Measurements from ENCODE around the gene UTY. TPM values are rescaled to one million over a fixed set of nuclear protein-coding genes. Genes with fewer than 3 reads are reported as not detected.

Gene UTY
- total and polyA plus RNA-seq, 2 experiments from 2014 or later, result 15.7 to 36.3 TPM

- Mint-ChIP-seq H3K27ac (no peak overlapping the region), H3K36me3 (ENCODE audit: low read depth) (peaks cover 30% of the 10 kb centered on the region), H3K4me1 (no peaks in the 10 kb centered on the region), H3K27me3 (ENCODE audit: insufficient read depth, low read depth, poor library complexity) (no peaks in the 10 kb centered on the region), H3K4me3 (no peak overlapping the region), H3K9me3 (no peaks in the 10 kb centered on the region)
- H3K9me2 ChIP-seq (ENCODE audit: insufficient read depth), result no peaks in the 10 kb centered on the region
- no peak overlapping the region for H3K4me2 ChIP-seq
- H3F3A ChIP-seq (replicated peaks; ENCODE audit: low read depth), result no peaks in the 10 kb centered on the region
- no peak for ATAC-seq
- H3K79me2 ChIP-seq (replicated peaks; ENCODE audit: insufficient read depth), result no peaks in the 10 kb centered on the region
- TF ChIP-seq CREB1 (CRISPR knock-in tag; IDR thresholded peaks at IDR 0.05; ENCODE audit: low read depth) (no peak), ETS1 (IDR thresholded peaks at IDR 0.05) (no peak), ZNF331 (CRISPR knock-in tag; IDR thresholded peaks at IDR 0.05; ENCODE audit: low read depth) (no peak), NANOG (IDR thresholded peaks at IDR 0.05; ENCODE audit: borderline replicate concordance) (no peak)
- H3K4me3 ChIP-seq, result no peak overlapping the region
- no peaks in the 10 kb centered on the region for H4K20me1 ChIP-seq (replicated peaks; ENCODE audit: insufficient read depth)
- no peaks in the 10 kb centered on the region for H3K4me1 ChIP-seq (ENCODE audit: insufficient read depth)
- H3K27me3 ChIP-seq (ENCODE audit: insufficient read depth), result no peaks in the 10 kb centered on the region
- peaks cover 13% of the 10 kb centered on the region; the same call in 1 of the 2 replicates for H3K36me3 ChIP-seq (ENCODE audit: insufficient read depth)
- DNase-seq (ENCODE audit: low spot score), result no peak
- no peak overlapping the region for H2AFZ ChIP-seq
- H3K27ac ChIP-seq (ENCODE audit: low read depth), result no peak overlapping the region
Measured at GRCh38 chrY:13351443-13351842, 128.4 kb downstream of the UTY start.

DNA sequence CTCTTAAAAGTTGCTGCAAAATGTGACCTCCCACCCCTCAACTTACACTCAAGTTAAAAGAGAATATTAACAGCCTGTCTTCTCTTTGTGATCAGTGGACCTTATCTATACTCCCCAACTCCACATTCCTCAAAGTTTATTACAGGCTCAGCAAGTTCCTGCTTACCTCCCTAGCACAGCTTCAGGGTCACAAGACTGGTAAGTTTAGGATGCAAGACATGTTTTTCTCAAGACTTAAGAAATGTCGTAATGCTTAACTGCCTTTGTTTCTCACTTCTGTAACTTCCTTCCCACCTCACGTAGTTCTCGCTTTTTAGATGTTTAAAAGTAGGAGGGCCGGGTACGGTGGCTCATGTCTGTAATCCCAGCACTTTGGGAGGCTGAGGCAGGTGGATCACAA, 132.7 kb downstream of the UTY start:
- no peak for TF ChIP-seq ZNF114 (CRISPR knock-in tag; IDR thresholded peaks at IDR 0.05)
- TF ChIP-seq NANOG (IDR thresholded peaks at IDR 0.05; ENCODE audit: borderline replicate concordance), result no peak
- TF ChIP-seq POLR2AphosphoS5 (IDR thresholded peaks at IDR 0.05; ENCODE audit: low read depth), result no peak
- TF ChIP-seq ZNF331 (CRISPR knock-in tag; IDR thresholded peaks at IDR 0.05; ENCODE audit: low read depth), result no peak
- Histone ChIP-seq H3K36me3 (ENCODE audit: insufficient read depth) (no peaks in the 10 kb centered on the region), H3K4me1 (ENCODE audit: insufficient read depth) (no peaks in the 10 kb centered on the region), H3K9me2 (ENCODE audit: insufficient read depth) (no peaks in the 10 kb centered on the region), H3K27me3 (ENCODE audit: insufficient read depth) (no peaks in the 10 kb centered on the region), H2AFZ (no peak overlapping the region), H3K27ac (ENCODE audit: low read depth) (no peak overlapping the region), H3K4me3 (no peak overlapping the region), H4K20me1 (replicated peaks; ENCODE audit: insufficient read depth) (no peaks in the 10 kb centered on the region), H3K79me2 (replicated peaks; ENCODE audit: insufficient read depth) (no peaks in the 10 kb centered on the region), H3K4me2 (no peak overlapping the region), H3F3A (replicated peaks; ENCODE audit: low read depth) (no peaks in the 10 kb centered on the region)
- H3K4me3 Mint-ChIP-seq, result no peak overlapping the region
- peaks cover 3% of the 10 kb centered on the region; the same call in 2 of the 3 replicates for H3K4me1 Mint-ChIP-seq
- no peaks in the 10 kb centered on the region; the same call in 2 of the 3 replicates for H3K9me3 Mint-ChIP-seq
- ATAC-seq (no peak), DNase-seq (ENCODE audit: low spot score) (no peak)
- H3K36me3 Mint-ChIP-seq (ENCODE audit: low read depth), result peaks cover 29% of the 10 kb centered on the region
- no peaks in the 10 kb centered on the region for H3K27me3 Mint-ChIP-seq (ENCODE audit: insufficient read depth, low read depth, poor library complexity)
- no peak overlapping the region for H3K27ac Mint-ChIP-seq

DNA sequence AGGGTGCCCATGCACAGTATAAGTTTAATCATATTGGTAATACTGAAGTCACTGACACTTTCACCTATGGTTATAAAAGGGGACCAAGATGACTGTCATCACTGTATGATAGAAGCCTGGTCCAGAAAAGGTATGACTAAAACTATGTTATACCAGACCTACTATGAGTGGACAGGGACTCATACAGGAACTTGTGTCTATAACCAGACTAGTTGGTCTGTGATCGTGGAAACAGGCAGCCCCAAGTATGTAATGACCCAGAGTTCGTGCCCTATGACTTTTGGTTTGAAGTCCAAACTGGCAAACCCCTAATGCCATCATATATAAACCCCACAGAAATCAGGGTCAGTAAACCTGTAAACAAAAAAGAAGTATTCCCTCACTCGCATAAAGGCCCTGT, 134.3 kb downstream of the UTY start:
- Histone ChIP-seq H3K27ac (ENCODE audit: low read depth) (no peak overlapping the region), H2AFZ (no peak overlapping the region), H3K36me3 (ENCODE audit: insufficient read depth) (no peaks in the 10 kb centered on the region), H3K4me3 (no peak overlapping the region), H3K79me2 (replicated peaks; ENCODE audit: insufficient read depth) (no peaks in the 10 kb centered on the region), H3K4me1 (ENCODE audit: insufficient read depth) (no peaks in the 10 kb centered on the region), H3K9me2 (ENCODE audit: insufficient read depth) (no peaks in the 10 kb centered on the region), H3K4me2 (no peak overlapping the region), H3F3A (replicated peaks; ENCODE audit: low read depth) (no peaks in the 10 kb centered on the region), H4K20me1 (replicated peaks; ENCODE audit: insufficient read depth) (no peaks in the 10 kb centered on the region), H3K27me3 (ENCODE audit: insufficient read depth) (no peaks in the 10 kb centered on the region)
- no peaks in the 10 kb centered on the region for H3K27me3 Mint-ChIP-seq (ENCODE audit: insufficient read depth, low read depth, poor library complexity)
- H3K4me3 Mint-ChIP-seq, result no peak overlapping the region
- DNase-seq (ENCODE audit: low spot score) (no peak), ATAC-seq (no peak)
- H3K27ac Mint-ChIP-seq, result no peak overlapping the region
- H3K36me3 Mint-ChIP-seq (ENCODE audit: low read depth), result peaks cover 33% of the 10 kb centered on the region
- no peaks in the 10 kb centered on the region; the same call in 2 of the 3 replicates for H3K9me3 Mint-ChIP-seq
- H3K4me1 Mint-ChIP-seq, result peaks cover 9% of the 10 kb centered on the region; the same call in 2 of the 3 replicates
- TF ChIP-seq, protein P1, sequence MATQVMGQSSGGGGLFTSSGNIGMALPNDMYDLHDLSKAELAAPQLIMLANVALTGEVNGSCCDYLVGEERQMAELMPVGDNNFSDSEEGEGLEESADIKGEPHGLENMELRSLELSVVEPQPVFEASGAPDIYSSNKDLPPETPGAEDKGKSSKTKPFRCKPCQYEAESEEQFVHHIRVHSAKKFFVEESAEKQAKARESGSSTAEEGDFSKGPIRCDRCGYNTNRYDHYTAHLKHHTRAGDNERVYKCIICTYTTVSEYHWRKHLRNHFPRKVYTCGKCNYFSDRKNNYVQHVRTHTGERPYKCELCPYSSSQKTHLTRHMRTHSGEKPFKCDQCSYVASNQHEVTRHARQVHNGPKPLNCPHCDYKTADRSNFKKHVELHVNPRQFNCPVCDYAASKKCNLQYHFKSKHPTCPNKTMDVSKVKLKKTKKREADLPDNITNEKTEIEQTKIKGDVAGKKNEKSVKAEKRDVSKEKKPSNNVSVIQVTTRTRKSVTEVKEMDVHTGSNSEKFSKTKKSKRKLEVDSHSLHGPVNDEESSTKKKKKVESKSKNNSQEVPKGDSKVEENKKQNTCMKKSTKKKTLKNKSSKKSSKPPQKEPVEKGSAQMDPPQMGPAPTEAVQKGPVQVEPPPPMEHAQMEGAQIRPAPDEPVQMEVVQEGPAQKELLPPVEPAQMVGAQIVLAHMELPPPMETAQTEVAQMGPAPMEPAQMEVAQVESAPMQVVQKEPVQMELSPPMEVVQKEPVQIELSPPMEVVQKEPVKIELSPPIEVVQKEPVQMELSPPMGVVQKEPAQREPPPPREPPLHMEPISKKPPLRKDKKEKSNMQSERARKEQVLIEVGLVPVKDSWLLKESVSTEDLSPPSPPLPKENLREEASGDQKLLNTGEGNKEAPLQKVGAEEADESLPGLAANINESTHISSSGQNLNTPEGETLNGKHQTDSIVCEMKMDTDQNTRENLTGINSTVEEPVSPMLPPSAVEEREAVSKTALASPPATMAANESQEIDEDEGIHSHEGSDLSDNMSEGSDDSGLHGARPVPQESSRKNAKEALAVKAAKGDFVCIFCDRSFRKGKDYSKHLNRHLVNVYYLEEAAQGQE (IDR thresholded peaks at IDR 0.05; ENCODE audit: unreplicated experiment), result no peak
- TF ChIP-seq EZH2 (IDR thresholded peaks at IDR 0.05; ENCODE audit: low read depth, unreplicated experiment) (no peak), ZNF331 (CRISPR knock-in tag; IDR thresholded peaks at IDR 0.05; ENCODE audit: low read depth) (no peak), CTCF (conservative IDR thresholded peaks at IDR 0.05; ENCODE audit: low read depth in 2 of 2) (no peak), NANOG (IDR thresholded peaks at IDR 0.05; ENCODE audit: borderline replicate concordance) (no peak), STAT1 (IDR thresholded peaks at IDR 0.05; ENCODE audit: unreplicated experiment) (no peak), CREB1 (CRISPR knock-in tag; IDR thresholded peaks at IDR 0.05; ENCODE audit: low read depth) (no peak), EZH2phosphoT487 (IDR thresholded peaks at IDR 0.05; ENCODE audit: unreplicated experiment) (no peak)

All from GM23338 (cell line).